ENCODE data around the gene GTF3A. TPM values are rescaled to one million over a fixed set of nuclear protein-coding genes. Genes with fewer than 3 reads are reported as not detected.

Gene GTF3A
- polyA plus RNA-seq, 3 donors: 78.4 to 90.9 (median 83.5) TPM

- DNase-seq (ENCODE audit: extremely low read depth in 1 of 11, low read depth in 9 of 11, low spot score in 4 of 11): no peak
These were observed 3.2 kb downstream of the GTF3A start for GRCh38 chr13:27427641-27428040.

GRCh38 chr13:27428160-27428559 is 3.7 kb downstream of the GTF3A start:
- no peak for DNase-seq (ENCODE audit: extremely low read depth in 1 of 11, low read depth in 9 of 11, low spot score in 4 of 11)

- no peak for DNase-seq (ENCODE audit: extremely low read depth in 1 of 11, low read depth in 9 of 11, low spot score in 4 of 11)
These were observed 7.8 kb downstream of the GTF3A start for GRCh38 chr13:27432180-27432579.

GRCh38 chr13:27432611-27433210 is 8.3 kb downstream of the GTF3A start:
- DNase-seq (ENCODE audit: extremely low read depth in 1 of 11, low read depth in 9 of 11, low spot score in 4 of 11): no peak

GRCh38 chr13:27437126-27437525 is 12.7 kb downstream of the GTF3A start:
- DNase-seq (ENCODE audit: extremely low read depth in 1 of 11, low read depth in 9 of 11, low spot score in 4 of 11): no peak

- DNase-seq (ENCODE audit: extremely low read depth in 1 of 11, low read depth in 9 of 11, low spot score in 4 of 11): no peak
These were observed 16.0 kb downstream of the GTF3A start for GRCh38 chr13:27440408-27440807.

GRCh38 chr13:27442071-27442647 is 17.7 kb downstream of the GTF3A start:
- DNase-seq (ENCODE audit: extremely low read depth in 1 of 11, low read depth in 9 of 11, low spot score in 4 of 11): no peak

GRCh38 chr13:27442797-27443196 is 18.4 kb downstream of the GTF3A start:
- DNase-seq (ENCODE audit: extremely low read depth in 1 of 11, low read depth in 9 of 11, low spot score in 4 of 11): no peak

GRCh38 chr13:27446986-27447583 is 22.7 kb downstream of the GTF3A start:
- no peak for DNase-seq (ENCODE audit: extremely low read depth in 1 of 11, low read depth in 9 of 11, low spot score in 4 of 11)

GRCh38 chr13:27448308-27448707 is 23.9 kb downstream of the GTF3A start:
- no peak for DNase-seq (ENCODE audit: extremely low read depth in 1 of 11, low read depth in 9 of 11, low spot score in 4 of 11)

GRCh38 chr13:27449081-27449603 is 24.7 kb downstream of the GTF3A start:
- DNase-seq (ENCODE audit: extremely low read depth in 1 of 11, low read depth in 9 of 11, low spot score in 4 of 11): no peak

- peak; percentile 89 to 97 (median 94) for DNase-seq (ENCODE audit: extremely low read depth in 1 of 11, low read depth in 9 of 11, low spot score in 4 of 11)
These were observed 25.8 kb downstream of the GTF3A start, which contains the start of gene MTIF3 for GRCh38 chr13:27449936-27450828. Gene MTIF3 (minus strand): TSS chr13:27450564. CDS start chr13:27440448, 10,116 bp downstream.

GRCh38 chr13:27450921-27451471 is 26.6 kb downstream of the GTF3A start:
- peak in 9 of 11 donors; percentile 30 to 72 (median 46) for DNase-seq (ENCODE audit: extremely low read depth in 1 of 11, low read depth in 9 of 11, low spot score in 4 of 11)

- DNase-seq (ENCODE audit: extremely low read depth in 1 of 11, low read depth in 9 of 11, low spot score in 4 of 11): no peak
These were observed 31.0 kb downstream of the GTF3A start for GRCh38 chr13:27455331-27455855.

GRCh38 chr13:27461940-27462584 is 37.6 kb downstream of the GTF3A start:
- no peak for DNase-seq (ENCODE audit: extremely low read depth in 1 of 11, low read depth in 9 of 11, low spot score in 4 of 11)

- DNase-seq (ENCODE audit: extremely low read depth in 1 of 11, low read depth in 9 of 11, low spot score in 4 of 11): no peak
These were observed 39.1 kb downstream of the GTF3A start for GRCh38 chr13:27463500-27463899.

GRCh38 chr13:27465611-27466010 is 41.2 kb downstream of the GTF3A start:
- DNase-seq (ENCODE audit: extremely low read depth in 1 of 11, low read depth in 9 of 11, low spot score in 4 of 11): no peak

GRCh38 chr13:27466513-27466912 is 42.1 kb downstream of the GTF3A start:
- no peak for DNase-seq (ENCODE audit: extremely low read depth in 1 of 11, low read depth in 9 of 11, low spot score in 4 of 11)
